ENCODE data around the gene ZNF445. TPM values are rescaled to one million over a fixed set of nuclear protein-coding genes. Genes with fewer than 3 reads are reported as not detected.

ZNF445 gene
- polyA plus RNA-seq, 6 donors from 2014 or later: 1.5 to 5.3 (median 2.9) TPM; not detected in 1

DNA sequence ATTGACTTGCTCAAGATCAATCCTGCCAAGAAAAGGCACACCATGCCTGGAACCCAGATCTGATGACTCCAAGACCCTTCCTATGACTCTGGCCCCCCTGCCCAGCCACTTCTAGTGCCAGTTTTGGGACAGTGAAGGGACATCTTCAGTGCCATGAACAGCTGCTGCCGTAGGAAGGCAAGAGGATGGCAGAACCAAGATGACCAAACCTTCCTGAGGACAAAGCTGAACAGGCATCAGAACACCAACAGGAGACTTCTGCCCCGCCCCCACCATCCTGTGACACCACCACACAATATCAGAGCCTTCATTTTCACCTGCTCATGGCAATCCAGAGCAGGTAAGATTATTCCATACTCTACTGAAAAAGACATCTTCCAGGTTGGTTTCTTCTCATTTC, 33.0 kb downstream of the ZNF445 start:
- H3K9me3 Mint-ChIP-seq: peaks cover 0 to 14% (median 0%) of the 10 kb centered on the region in 7 donors
- DNase-seq: no peak
- H3K27me3 Mint-ChIP-seq: no peaks in the 10 kb centered on the region
- no peak overlapping the region for H3K4me3 Mint-ChIP-seq
- ATAC-seq (ENCODE audit: low read depth in 2 of 2): no peak
- H3K27ac Mint-ChIP-seq: peak overlapping the region in 2 of 6 donors; percentile 87 to 93
- H3K4me1 Mint-ChIP-seq: peaks cover 10 to 21% (median 18%) of the 10 kb centered on the region in 3 donors
- H3K36me3 Mint-ChIP-seq: peaks cover 36 to 45% of the 10 kb centered on the region in 2 donors

DNA sequence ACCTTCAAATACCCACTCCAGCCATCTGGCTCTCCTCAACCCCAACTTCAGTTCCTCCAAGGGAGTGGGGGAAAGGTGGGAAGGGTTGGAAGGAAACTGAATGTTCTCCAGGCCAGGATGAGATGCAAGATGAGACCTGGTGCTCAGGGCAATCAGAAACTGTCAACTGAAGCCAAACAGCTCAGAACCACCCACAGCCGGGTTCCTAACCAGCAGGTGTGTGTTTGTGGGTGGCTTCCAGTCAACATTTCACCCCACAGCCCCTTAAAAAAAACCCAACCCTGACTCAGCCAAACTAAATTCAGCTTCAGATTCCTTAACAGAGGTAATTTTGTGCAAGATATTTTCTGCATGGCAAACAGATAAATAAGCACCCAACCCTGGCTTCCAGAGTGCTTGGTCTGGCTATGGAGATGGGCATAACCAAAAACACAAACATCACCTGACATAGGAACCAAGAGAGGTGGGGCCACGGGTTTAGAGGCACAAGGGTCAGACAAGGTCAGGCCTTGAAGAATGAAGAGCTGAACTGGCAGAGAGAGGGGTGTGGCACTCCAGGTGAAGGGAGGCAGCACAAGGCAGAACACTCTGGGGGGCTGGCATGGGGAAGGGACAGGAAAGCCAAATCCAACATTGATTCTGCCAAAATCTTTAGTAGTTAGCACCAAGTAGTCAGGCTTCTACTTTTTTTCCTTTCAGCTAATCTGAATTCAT, 34.7 kb downstream of the ZNF445 start:
- Mint-ChIP-seq H3K9me3 (peaks cover 0 to 8% (median 0%) of the 10 kb centered on the region in 7 donors), H3K27ac (peak overlapping the region in 5 of 6 donors; percentile 35 to 59 (median 47)), H3K4me1 (peaks cover 13 to 27% (median 22%) of the 10 kb centered on the region in 3 donors), H3K4me3 (no peak overlapping the region), H3K27me3 (no peaks in the 10 kb centered on the region), H3K36me3 (peaks cover 19 to 29% of the 10 kb centered on the region in 2 donors)
- DNase-seq (no peak), ATAC-seq (ENCODE audit: low read depth in 2 of 2) (no peak)

DNA sequence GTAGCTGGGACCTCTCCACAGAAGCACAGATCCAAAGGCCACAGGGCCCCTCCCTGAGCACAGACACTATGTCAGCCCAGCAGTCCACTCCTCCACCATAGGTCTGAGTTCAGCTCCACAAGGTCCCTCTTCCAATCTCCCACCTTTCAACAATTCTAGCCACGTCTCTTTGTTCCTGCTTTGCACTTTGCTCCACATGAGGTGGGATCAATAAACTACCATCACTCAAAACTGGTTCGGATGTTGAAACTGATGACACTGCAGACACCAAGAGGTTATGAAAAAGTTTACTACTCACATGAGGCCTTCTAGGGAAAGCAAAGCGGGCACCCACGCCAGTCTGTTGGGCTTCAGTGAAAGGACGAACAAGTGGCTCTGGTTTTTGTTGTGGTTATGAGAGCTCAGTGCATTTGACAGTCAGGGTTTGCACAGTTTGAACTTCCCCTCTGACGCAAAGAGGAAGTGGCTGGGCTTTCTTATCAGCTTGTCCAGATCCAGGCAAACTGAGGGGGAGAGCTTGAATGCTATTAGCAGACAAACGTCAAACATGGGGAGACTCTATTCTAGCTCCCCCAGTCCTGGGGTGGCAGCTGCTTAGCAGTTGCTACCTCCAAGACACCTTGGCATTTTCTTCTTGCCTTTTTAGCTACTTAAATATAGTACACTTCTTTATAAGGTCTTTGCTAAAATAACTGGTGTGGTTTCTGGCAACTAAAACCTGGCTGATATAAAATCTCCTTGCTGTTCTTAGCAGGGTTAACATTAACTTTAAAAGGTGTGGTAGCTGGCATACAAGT, 37.8 kb downstream of the ZNF445 start:
- DNase-seq: peak; percentile 76
- peak; percentile 89 to 91 for ATAC-seq (ENCODE audit: low read depth in 2 of 2)
- H3K36me3 Mint-ChIP-seq: peaks cover 4 to 5% of the 10 kb centered on the region in 2 donors
- no peaks in the 10 kb centered on the region for H3K9me3 Mint-ChIP-seq
- no peaks in the 10 kb centered on the region for H3K27me3 Mint-ChIP-seq
- peak overlapping the region; percentile 31 to 84 (median 72) for H3K4me3 Mint-ChIP-seq
- H3K27ac Mint-ChIP-seq: peak overlapping the region; percentile 84 to 98 (median 92)
- H3K4me1 Mint-ChIP-seq: peaks cover 13 to 27% (median 22%) of the 10 kb centered on the region in 3 donors

DNA sequence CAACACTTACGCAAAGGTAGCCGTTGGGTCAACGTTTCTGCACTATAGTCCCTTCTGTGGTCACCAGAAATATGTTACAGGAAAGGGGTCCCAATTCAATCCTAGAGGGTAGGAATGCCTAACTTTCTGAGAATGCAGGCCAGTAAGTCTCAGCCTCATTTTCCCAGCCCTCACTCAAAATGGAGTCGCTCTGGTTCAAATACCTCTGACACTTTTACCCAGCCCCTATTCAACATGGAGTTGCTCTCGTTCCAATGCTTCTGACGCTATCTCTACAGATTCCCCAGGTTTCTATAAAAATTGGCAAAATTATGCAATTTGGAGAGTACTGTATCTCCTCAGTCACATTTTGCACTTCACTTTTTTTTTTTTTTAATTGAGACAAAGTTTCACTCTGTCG, 39.7 kb downstream of the ZNF445 start:
- DNase-seq: no peak
- H3K36me3 Mint-ChIP-seq: no peaks in the 10 kb centered on the region
- no peak overlapping the region for H3K4me3 Mint-ChIP-seq
- H3K9me3 Mint-ChIP-seq: no peaks in the 10 kb centered on the region
- H3K27ac Mint-ChIP-seq: peak overlapping the region in 2 of 6 donors; percentile 31 to 58
- no peaks in the 10 kb centered on the region for H3K27me3 Mint-ChIP-seq
- no peak for ATAC-seq (ENCODE audit: low read depth in 2 of 2)
- H3K4me1 Mint-ChIP-seq: peaks cover 13 to 27% (median 19%) of the 10 kb centered on the region in 3 donors

DNA sequence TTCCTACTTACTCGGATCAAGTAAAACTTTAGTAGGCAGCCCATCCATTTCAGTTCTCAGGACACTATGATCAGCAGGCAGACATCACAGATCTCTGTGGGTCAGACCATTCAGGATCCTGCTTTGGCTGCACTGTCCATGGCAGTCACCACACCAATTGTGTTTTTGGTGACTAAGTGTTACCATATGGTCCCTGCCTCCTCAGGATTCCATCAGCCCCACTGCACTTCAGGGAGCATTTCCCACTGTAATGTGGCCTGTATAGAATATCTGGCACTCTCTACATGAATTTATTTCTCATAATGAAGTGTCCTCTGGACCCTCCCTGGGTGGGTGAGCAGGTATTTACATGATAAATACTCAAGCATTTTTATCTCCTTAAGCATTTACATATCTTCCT, 41.3 kb downstream of the ZNF445 start:
- Mint-ChIP-seq H3K36me3 (no peaks in the 10 kb centered on the region), H3K4me1 (peaks cover 13 to 23% (median 18%) of the 10 kb centered on the region in 3 donors), H3K27ac (peak overlapping the region in 1 of 6 donors; percentile 21), H3K27me3 (no peaks in the 10 kb centered on the region), H3K4me3 (no peak overlapping the region), H3K9me3 (no peaks in the 10 kb centered on the region)
- no peak for ATAC-seq (ENCODE audit: low read depth in 2 of 2)
- no peak for DNase-seq

DNA sequence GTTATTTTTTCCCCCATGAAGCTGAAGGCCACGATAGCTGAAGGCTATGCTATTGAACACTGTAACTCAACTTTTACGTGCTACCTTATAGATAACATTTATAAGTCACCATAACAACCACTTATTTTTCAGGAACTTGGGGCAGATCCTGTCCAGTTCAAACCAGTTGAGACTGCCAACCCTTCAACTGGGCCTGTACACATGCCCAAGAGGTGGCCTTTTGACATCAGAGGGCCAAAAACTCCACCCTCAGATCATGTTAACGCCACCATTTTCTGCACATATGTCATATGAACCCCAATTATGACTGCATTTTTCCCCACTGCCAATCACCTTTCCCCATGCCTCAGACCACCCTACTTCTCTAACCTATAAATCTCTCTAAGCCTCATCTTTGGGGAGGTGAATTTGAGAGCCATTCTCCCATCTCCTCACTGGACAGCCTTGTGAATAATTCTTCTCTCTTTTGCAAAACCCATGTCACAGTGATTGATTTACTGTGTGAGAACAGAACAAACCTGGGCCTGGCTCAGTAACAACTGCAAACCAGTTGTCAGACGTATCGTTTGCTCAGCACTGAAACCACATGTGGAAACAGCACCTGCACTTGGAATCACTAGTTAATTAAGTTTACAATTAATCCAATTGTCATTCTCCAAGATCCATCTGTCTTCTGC, 42.5 kb downstream of the ZNF445 start:
- H3K4me3 Mint-ChIP-seq: no peak overlapping the region
- peaks cover 8 to 11% (median 9%) of the 10 kb centered on the region in 3 donors for H3K4me1 Mint-ChIP-seq
- peak overlapping the region in 1 of 6 donors; percentile 16 for H3K27ac Mint-ChIP-seq
- DNase-seq (no peak), ATAC-seq (ENCODE audit: low read depth in 2 of 2) (no peak)
- H3K27me3 Mint-ChIP-seq: no peaks in the 10 kb centered on the region
- no peaks in the 10 kb centered on the region for H3K36me3 Mint-ChIP-seq
- H3K9me3 Mint-ChIP-seq: no peaks in the 10 kb centered on the region

DNA sequence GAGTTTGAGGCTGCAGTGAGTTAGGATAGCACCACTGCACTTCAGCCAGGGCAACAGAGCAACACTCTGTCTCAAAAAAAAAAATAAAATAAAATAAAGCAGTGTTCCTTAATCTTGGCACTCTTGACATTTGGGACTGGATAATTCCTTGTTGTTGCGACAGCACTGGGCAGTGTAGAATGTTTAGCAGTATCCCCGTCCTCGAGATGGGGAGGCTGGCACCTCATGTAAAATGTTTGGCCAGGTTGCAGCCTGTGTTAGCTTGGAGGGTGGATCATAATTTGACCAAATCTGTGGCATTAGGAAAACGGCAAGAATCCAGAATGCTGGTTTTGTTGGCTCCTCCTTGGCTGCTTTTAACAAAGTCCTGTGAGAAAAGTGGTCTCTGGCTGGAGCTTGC, 47.0 kb downstream of the ZNF445 start:
- H3K27ac Mint-ChIP-seq: no peak overlapping the region
- DNase-seq: no peak
- H3K9me3 Mint-ChIP-seq: no peaks in the 10 kb centered on the region
- no peaks in the 10 kb centered on the region for H3K27me3 Mint-ChIP-seq
- H3K36me3 Mint-ChIP-seq: no peaks in the 10 kb centered on the region
- H3K4me3 Mint-ChIP-seq: no peak overlapping the region
- no peaks in the 10 kb centered on the region for H3K4me1 Mint-ChIP-seq
- ATAC-seq (ENCODE audit: low read depth in 2 of 2): no peak

DNA sequence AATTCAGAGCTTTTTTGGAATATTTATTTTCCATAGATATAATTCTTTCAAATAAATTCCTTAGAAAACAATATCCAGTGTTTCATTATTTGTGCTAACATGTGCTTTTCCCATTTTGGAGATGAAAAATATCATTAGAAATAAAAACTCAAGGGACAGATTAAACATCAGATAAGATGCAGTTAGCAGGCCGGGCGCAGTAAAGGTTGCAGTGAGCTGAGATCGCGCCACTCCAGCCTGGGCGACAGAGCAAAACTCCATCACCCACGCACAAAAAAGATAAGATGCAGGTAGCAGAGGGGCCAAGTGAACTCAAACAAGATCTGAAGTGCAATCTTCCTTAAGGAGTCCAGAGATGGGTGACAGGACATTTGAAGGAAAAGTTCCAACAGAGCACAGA, 48.0 kb downstream of the ZNF445 start:
- no peaks in the 10 kb centered on the region for H3K36me3 Mint-ChIP-seq
- H3K4me3 Mint-ChIP-seq: no peak overlapping the region
- DNase-seq: no peak
- no peaks in the 10 kb centered on the region for H3K9me3 Mint-ChIP-seq
- no peaks in the 10 kb centered on the region for H3K4me1 Mint-ChIP-seq
- no peak overlapping the region for H3K27ac Mint-ChIP-seq
- H3K27me3 Mint-ChIP-seq: peaks cover 0 to 6% (median 3%) of the 10 kb centered on the region in 3 donors
- no peak for ATAC-seq (ENCODE audit: low read depth in 2 of 2)

DNA sequence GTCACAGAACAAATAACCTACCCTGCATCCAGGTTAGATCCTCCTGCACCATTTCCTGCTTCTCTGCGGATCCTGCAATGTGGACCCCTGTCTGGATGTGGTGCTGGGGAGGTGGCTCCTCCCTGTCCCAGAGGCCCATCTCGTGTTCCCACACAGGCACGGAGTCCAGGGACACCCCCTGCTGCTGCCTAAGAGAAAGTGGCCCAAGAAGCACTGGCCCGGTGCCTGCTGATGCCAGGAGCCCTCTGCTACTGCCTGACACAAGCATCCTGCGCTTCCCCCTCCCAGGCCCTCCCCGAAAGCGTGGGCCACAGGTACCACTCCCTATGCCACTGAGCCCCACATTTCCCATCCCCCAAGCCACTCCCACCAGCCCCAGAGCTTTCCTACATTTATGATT, 48.6 kb downstream of the ZNF445 start:
- no peak overlapping the region for H3K4me3 Mint-ChIP-seq
- DNase-seq (no peak), ATAC-seq (ENCODE audit: low read depth in 2 of 2) (no peak)
- H3K27me3 Mint-ChIP-seq: peaks cover 0 to 12% (median 8%) of the 10 kb centered on the region in 3 donors
- no peaks in the 10 kb centered on the region for H3K9me3 Mint-ChIP-seq
- H3K4me1 Mint-ChIP-seq: no peaks in the 10 kb centered on the region
- H3K36me3 Mint-ChIP-seq: no peaks in the 10 kb centered on the region
- H3K27ac Mint-ChIP-seq: no peak overlapping the region

DNA sequence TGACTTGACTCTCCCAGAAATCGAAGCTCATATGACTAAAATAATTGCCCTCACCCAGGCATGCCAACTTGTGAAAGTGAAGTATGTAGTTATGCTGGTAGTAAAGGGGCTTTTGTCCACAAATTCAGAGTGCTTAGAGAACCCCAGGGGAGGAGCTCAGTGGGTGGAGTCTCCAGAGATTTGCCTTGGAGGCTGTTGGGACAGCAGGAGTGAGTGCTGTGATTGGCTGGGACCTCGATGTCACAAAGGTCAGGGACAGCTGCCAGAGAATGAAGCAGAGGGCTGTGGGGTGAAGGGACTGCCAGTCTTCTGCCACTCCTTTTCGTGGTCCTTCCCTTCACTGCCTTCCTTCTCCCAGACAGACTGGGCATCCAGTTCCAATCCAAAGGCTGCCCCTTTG, 49.8 kb downstream of the ZNF445 start:
- Mint-ChIP-seq H3K27ac (peak overlapping the region in 1 of 6 donors; percentile 15), H3K4me1 (no peaks in the 10 kb centered on the region), H3K36me3 (no peaks in the 10 kb centered on the region), H3K9me3 (no peaks in the 10 kb centered on the region), H3K27me3 (peaks cover 0 to 16% (median 8%) of the 10 kb centered on the region in 3 donors), H3K4me3 (no peak overlapping the region)
- DNase-seq (no peak), ATAC-seq (ENCODE audit: low read depth in 2 of 2) (no peak)

DNA sequence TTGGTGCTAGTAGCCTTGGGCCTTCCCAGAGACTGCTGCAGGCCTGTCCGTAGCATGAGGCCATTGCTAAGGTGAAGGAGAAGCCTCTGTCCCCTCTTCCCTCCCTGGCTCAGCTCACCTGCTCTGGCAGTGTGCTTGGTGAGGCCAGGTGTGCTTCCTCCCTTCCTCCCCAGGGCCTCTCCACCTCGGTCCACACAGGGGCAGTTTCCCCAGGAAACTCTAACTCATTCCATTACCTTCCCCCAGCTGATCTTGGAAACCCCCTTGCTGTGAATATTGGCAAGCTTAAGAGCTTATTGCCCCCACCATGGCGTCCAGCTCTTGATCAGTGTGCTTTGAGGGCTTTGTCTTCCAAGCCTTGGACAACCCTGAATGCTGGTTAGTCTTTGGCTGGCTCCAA, 52.7 kb downstream of the ZNF445 start:
- peak overlapping the region in 1 of 6 donors; percentile 28 for H3K27ac Mint-ChIP-seq
- H3K4me3 Mint-ChIP-seq: no peak overlapping the region
- no peaks in the 10 kb centered on the region for H3K4me1 Mint-ChIP-seq
- DNase-seq (no peak), ATAC-seq (ENCODE audit: low read depth in 2 of 2) (no peak)
- peaks cover 0 to 16% (median 8%) of the 10 kb centered on the region in 3 donors for H3K27me3 Mint-ChIP-seq
- H3K36me3 Mint-ChIP-seq: no peaks in the 10 kb centered on the region
- peaks cover 0 to 3% (median 0%) of the 10 kb centered on the region in 7 donors for H3K9me3 Mint-ChIP-seq

DNA sequence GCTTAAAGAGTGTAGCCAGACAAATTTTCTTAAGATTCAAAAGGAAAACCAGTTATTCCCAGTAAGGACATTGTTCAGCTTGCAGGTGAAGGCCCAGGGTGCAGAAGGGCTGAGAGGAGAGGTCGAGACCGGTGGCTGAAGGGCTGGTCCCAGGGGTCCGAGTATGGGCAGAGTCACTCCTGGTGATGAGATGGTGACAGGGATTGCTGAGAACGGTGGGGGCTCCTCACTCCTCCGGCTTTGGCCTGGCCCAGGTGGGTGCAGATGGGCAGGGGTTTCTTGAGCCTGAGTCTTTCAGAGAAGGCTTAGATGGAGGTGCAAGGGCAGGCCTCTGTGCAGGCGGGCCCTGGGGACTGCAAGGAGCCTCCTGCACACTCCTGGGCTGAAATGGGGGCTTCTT, 56.2 kb downstream of the ZNF445 start:
- peaks cover 0 to 10% of the 10 kb centered on the region in 2 donors for H3K36me3 Mint-ChIP-seq
- peaks cover 0 to 16% (median 8%) of the 10 kb centered on the region in 3 donors for H3K27me3 Mint-ChIP-seq
- H3K27ac Mint-ChIP-seq: peak overlapping the region in 1 of 6 donors; percentile 64
- ATAC-seq (ENCODE audit: low read depth in 2 of 2): no peak
- no peak overlapping the region for H3K4me3 Mint-ChIP-seq
- peaks cover 0 to 4% (median 0%) of the 10 kb centered on the region in 3 donors for H3K4me1 Mint-ChIP-seq
- no peak for DNase-seq
- H3K9me3 Mint-ChIP-seq: peaks cover 0 to 7% (median 3%) of the 10 kb centered on the region in 7 donors

DNA sequence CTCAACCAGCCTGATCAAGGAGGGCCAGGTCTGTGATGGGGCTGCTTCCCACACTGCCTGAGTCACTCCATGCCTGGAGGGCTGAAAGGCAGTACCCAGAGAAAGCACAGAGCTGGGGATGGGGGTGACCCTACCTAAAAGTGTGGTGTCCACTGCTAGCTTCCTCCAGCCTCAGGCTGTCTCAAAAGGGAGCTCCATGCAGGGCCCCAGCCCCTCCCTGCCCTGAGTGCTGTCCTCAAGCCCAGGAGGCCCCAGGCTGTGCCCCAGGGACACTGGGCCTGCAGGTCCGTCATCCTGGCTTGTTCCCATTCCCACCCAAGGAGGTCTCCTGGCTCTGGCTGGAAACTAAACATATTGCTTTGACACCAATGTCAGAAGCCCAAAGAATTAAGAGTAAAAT, 56.8 kb downstream of the ZNF445 start:
- Mint-ChIP-seq H3K4me1 (peaks cover 0 to 4% (median 0%) of the 10 kb centered on the region in 3 donors), H3K4me3 (no peak overlapping the region), H3K36me3 (peaks cover 0 to 10% of the 10 kb centered on the region in 2 donors), H3K27ac (no peak overlapping the region), H3K27me3 (peaks cover 0 to 16% (median 8%) of the 10 kb centered on the region in 3 donors), H3K9me3 (peaks cover 0 to 7% (median 3%) of the 10 kb centered on the region in 7 donors)
- no peak for ATAC-seq (ENCODE audit: low read depth in 2 of 2)
- no peak for DNase-seq

Data from naive B cell (primary cell).